ENCODE data around the gene SLC30A10. TPM values are rescaled to one million over a fixed set of nuclear protein-coding genes. Genes with fewer than 3 reads are reported as not detected.
"Not testable (repeated sequence)": the region's sequence is repeated elsewhere in the genome, so short reads cannot be mapped to it uniquely, and the experiment has no call there.

SLC30A10 gene
- total RNA-seq, 2 donors from 2014 or later = 0.52 TPM; not detected in 1

GRCh38 chr1:219900201-219900600 is 28.2 kb downstream of the SLC30A10 start:
- DNase-seq (no peak), ATAC-seq (no peak)
- H3K36me3 ChIP-seq (replicated peaks in 1 of 2; ENCODE audit: insufficient read depth in 1 of 2, low read depth in 2 of 2) = no peaks in the 10 kb centered on the region
- H3K27ac ChIP-seq = no peak overlapping the region
- H3K9me3 ChIP-seq = no peaks in the 10 kb centered on the region
- H3K4me3 ChIP-seq = no peak overlapping the region
- intact Hi-C loops (cut with DNase I) = no loop called here
- no peaks in the 10 kb centered on the region for H3K27me3 ChIP-seq
- TF ChIP-seq CTCF (IDR thresholded peaks at IDR 0.05) (no peak), POLR2A (IDR thresholded peaks at IDR 0.05) (no peak)
- WGBS, 2 donors = 21 to 23% methylated on average over 1 of the region's 1 CpG
- no peaks in the 10 kb centered on the region for H3K4me1 ChIP-seq

- intact Hi-C loops (cut with DNase I) = no loop called here
- no peak for ATAC-seq
- Histone ChIP-seq H3K4me3 (no peak overlapping the region), H3K36me3 (replicated peaks in 1 of 2; ENCODE audit: insufficient read depth in 1 of 2, low read depth in 2 of 2) (no peaks in the 10 kb centered on the region), H3K27me3 (no peaks in the 10 kb centered on the region), H3K4me1 (no peaks in the 10 kb centered on the region), H3K27ac (no peak overlapping the region), H3K9me3 (no peaks in the 10 kb centered on the region)
- no peak for DNase-seq
- WGBS, 2 donors = 77 to 84% methylated on average over 5 of the region's 5 CpGs
- no peak for TF ChIP-seq POLR2A (IDR thresholded peaks at IDR 0.05)
These were observed 30.0 kb downstream of the SLC30A10 start for GRCh38 chr1:219898375-219898774.

DNA sequence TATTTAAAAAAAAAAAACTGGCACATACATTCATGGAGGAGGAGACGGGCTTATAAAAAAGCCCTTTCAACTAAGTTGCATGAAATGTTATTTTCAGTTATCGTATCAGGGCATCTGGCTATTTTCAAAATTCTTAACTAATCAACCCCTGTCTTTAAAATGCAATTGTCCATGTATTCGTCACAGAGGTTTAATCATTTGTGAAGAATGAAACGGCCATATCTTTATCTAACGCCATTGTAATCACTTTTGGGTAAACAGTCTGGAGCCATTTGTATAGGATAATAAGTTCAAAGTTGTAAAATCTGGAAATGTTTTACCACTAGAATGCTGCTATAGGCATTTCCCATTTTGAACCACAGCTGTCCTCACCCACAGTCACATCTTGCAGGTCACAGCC is 30.4 kb downstream of the SLC30A10 start:
- no peaks in the 10 kb centered on the region for H3K27me3 ChIP-seq
- H3K4me3 ChIP-seq = no peak overlapping the region
- H3K27ac ChIP-seq = no peak overlapping the region
- H3K9me3 ChIP-seq = no peaks in the 10 kb centered on the region
- H3K4me1 ChIP-seq = no peaks in the 10 kb centered on the region
- WGBS, 2 donors = 32% methylated on average over 5 of the region's 5 CpGs
- no peaks in the 10 kb centered on the region for H3K36me3 ChIP-seq (replicated peaks in 1 of 2; ENCODE audit: insufficient read depth in 1 of 2, low read depth in 2 of 2)
- intact Hi-C loops (cut with DNase I) = no loop called here
- DNase-seq = no peak
- ATAC-seq = no peak
- TF ChIP-seq POLR2A (IDR thresholded peaks at IDR 0.05) (no peak), CTCF (IDR thresholded peaks at IDR 0.05) (no peak)

DNA sequence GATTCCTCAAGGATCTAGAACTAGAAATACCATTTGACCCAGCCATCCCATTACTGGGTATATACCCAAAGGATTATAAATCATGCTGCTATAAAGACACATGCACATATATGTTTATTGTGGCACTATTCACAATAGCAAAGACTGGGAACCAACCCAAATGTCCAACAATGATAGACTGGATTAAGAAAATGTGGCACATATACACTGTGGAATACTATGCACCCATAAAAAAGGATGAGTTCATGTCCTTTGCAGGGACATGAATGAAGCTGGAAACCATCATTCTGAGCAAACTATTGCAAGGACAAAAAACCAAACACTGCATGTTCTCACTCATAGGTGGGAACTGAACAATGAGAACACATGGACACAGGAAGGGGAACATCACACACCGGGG is 36.1 kb downstream of the SLC30A10 start:
- ATAC-seq; DNase-seq; H3K36me3 ChIP-seq (replicated peaks in 1 of 2; ENCODE audit: insufficient read depth in 1 of 2, low read depth in 2 of 2); H3K4me1 ChIP-seq; intact Hi-C loops (cut with DNase I); H3K27ac ChIP-seq; H3K4me3 ChIP-seq; H3K9me3 ChIP-seq; H3K27me3 ChIP-seq: not testable (repeated sequence)
- WGBS, 2 donors = 78 to 100% methylated on average over 1 of the region's 1 CpG

DNA sequence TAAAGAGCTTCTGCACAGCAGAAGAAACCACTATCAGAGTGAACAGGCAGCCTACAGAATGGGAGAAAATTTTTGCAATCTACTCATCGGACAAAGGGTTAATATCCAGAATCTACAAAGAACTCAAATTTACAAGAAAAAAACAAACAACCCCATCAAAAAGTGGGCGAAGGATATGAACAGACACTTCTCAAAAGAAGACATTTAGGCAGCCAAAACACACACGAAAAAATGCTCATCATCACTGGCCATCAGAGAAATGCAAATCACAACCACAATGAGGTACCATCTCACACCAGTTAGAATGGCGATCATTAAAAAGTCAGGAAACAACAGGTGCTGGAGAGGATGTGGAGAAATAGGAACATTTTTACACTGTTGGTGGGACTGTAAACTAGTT is 36.5 kb downstream of the SLC30A10 start:
- WGBS, 2 donors = 71 to 74% methylated on average over 4 of the region's 4 CpGs
- H3K27me3 ChIP-seq; H3K27ac ChIP-seq; ATAC-seq; DNase-seq; H3K9me3 ChIP-seq; H3K36me3 ChIP-seq (replicated peaks in 1 of 2; ENCODE audit: insufficient read depth in 1 of 2, low read depth in 2 of 2); intact Hi-C loops (cut with DNase I); H3K4me3 ChIP-seq; H3K4me1 ChIP-seq: not testable (repeated sequence)

GRCh38 chr1:219888667-219889066 is 39.7 kb downstream of the SLC30A10 start:
- ATAC-seq; H3K36me3 ChIP-seq (replicated peaks in 1 of 2; ENCODE audit: insufficient read depth in 1 of 2, low read depth in 2 of 2); H3K9me3 ChIP-seq; H3K27ac ChIP-seq; DNase-seq; H3K4me1 ChIP-seq; H3K27me3 ChIP-seq; H3K4me3 ChIP-seq; intact Hi-C loops (cut with DNase I): not testable (repeated sequence)
- 77 to 83% methylated on average over 4 of the region's 4 CpGs for WGBS, 2 donors

DNA sequence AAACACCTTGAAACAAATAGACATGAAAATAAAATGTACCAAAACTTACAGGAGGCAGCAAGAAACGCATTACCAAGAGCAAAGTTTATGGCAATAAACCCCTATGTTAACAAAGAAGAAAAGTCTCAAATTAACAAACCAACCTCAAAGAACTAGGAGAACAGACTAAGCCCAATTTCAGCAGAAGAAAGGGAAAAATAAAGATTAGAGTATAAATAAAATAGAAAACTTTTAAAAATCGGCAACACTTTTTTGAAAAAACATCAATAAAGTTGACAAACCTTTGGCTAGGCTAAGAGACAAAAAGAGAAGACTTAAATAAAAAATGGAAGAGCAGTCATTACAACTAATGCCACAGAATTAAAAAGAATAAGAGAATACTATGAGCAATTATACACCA is 42.7 kb downstream of the SLC30A10 start:
- no peaks in the 10 kb centered on the region for H3K4me1 ChIP-seq
- WGBS, 2 donors = 72 to 82% methylated on average over 2 of the region's 2 CpGs
- no peak for ATAC-seq
- no peaks in the 10 kb centered on the region for H3K9me3 ChIP-seq
- H3K36me3 ChIP-seq (replicated peaks in 1 of 2; ENCODE audit: insufficient read depth in 1 of 2, low read depth in 2 of 2) = no peaks in the 10 kb centered on the region
- no peak for DNase-seq
- intact Hi-C loops (cut with DNase I) = no loop called here
- no peak overlapping the region for H3K4me3 ChIP-seq
- no peak overlapping the region for H3K27ac ChIP-seq
- TF ChIP-seq CTCF (IDR thresholded peaks at IDR 0.05) (no peak), POLR2A (IDR thresholded peaks at IDR 0.05) (no peak)
- no peaks in the 10 kb centered on the region for H3K27me3 ChIP-seq

Data from body of pancreas (tissue), 4 donors.